ENCODE results near the gene AIP.

The AIP gene

DNA sequence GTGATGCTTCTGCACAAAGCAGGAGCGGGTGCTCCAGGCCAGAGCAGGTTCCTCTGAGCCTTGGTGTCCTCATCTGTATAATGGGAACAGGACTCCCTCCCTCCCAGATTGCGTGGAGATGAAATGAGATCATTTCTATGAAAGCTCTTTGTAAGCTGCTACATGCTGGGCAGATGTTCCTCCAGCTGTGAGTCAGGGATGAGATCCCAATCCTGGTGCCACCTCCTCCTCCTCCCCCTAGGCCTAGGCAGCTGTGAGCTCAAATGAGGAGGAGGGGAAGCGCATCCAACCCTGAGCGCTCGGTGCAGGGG, 47.4 kb downstream of the AIP start:
- no peaks in the 10 kb centered on the region for H3K4me1 ChIP-seq (ENCODE audit: control insufficient read depth, insufficient read depth, low read length)
- H3K27ac ChIP-seq (ENCODE audit: low read depth, low read length), result no peak overlapping the region

GRCh38 chr11:67532889-67533288, 50.1 kb downstream of the AIP start:
- no peaks in the 10 kb centered on the region for H3K4me1 ChIP-seq (ENCODE audit: control insufficient read depth, insufficient read depth, low read length)
- no peak overlapping the region for H3K27ac ChIP-seq (ENCODE audit: low read depth, low read length)
- H3K36me3 ChIP-seq (ENCODE audit: control insufficient read depth, insufficient read depth, low read length), result no peaks in the 10 kb centered on the region
- H3K27me3 ChIP-seq (ENCODE audit: control insufficient read depth, insufficient read depth, low read length), result no peaks in the 10 kb centered on the region
- H3K4me3 ChIP-seq (ENCODE audit: low read depth, low read length), result no peak overlapping the region
- H3K9me3 ChIP-seq (ENCODE audit: control insufficient read depth, insufficient read depth, low read length), result peaks cover 17% of the 10 kb centered on the region
- no peak overlapping the region for H3K9ac ChIP-seq (ENCODE audit: low read depth, low read length)

More for the DNA sequence above, 47.4 kb downstream of the AIP start:
- Histone ChIP-seq H3K9me3 (ENCODE audit: control insufficient read depth, insufficient read depth, low read length) (peaks cover 17% of the 10 kb centered on the region), H3K4me3 (ENCODE audit: low read depth, low read length) (no peak overlapping the region), H3K36me3 (ENCODE audit: control insufficient read depth, insufficient read depth, low read length) (no peaks in the 10 kb centered on the region), H3K9ac (ENCODE audit: low read depth, low read length) (no peak overlapping the region), H3K27me3 (ENCODE audit: control insufficient read depth, insufficient read depth, low read length) (no peaks in the 10 kb centered on the region)

- Histone ChIP-seq H3K27ac (ENCODE audit: low read depth, low read length) (no peak overlapping the region), H3K36me3 (ENCODE audit: control insufficient read depth, insufficient read depth, low read length) (no peaks in the 10 kb centered on the region), H3K9ac (ENCODE audit: low read depth, low read length) (no peak overlapping the region), H3K27me3 (ENCODE audit: control insufficient read depth, insufficient read depth, low read length) (no peaks in the 10 kb centered on the region), H3K4me3 (ENCODE audit: low read depth, low read length) (no peak overlapping the region), H3K9me3 (ENCODE audit: control insufficient read depth, insufficient read depth, low read length) (peaks cover 17% of the 10 kb centered on the region), H3K4me1 (ENCODE audit: control insufficient read depth, insufficient read depth, low read length) (no peaks in the 10 kb centered on the region)
These were observed 51.3 kb downstream of the AIP start for GRCh38 chr11:67534070-67534679.

GRCh38 chr11:67535561-67535960, 52.7 kb downstream of the AIP start:
- Histone ChIP-seq H3K9ac (ENCODE audit: low read depth, low read length) (no peak overlapping the region), H3K27me3 (ENCODE audit: control insufficient read depth, insufficient read depth, low read length) (no peaks in the 10 kb centered on the region), H3K27ac (ENCODE audit: low read depth, low read length) (no peak overlapping the region), H3K36me3 (ENCODE audit: control insufficient read depth, insufficient read depth, low read length) (no peaks in the 10 kb centered on the region), H3K9me3 (ENCODE audit: control insufficient read depth, insufficient read depth, low read length) (peaks cover 17% of the 10 kb centered on the region), H3K4me3 (ENCODE audit: low read depth, low read length) (no peak overlapping the region), H3K4me1 (ENCODE audit: control insufficient read depth, insufficient read depth, low read length) (no peaks in the 10 kb centered on the region)

DNA sequence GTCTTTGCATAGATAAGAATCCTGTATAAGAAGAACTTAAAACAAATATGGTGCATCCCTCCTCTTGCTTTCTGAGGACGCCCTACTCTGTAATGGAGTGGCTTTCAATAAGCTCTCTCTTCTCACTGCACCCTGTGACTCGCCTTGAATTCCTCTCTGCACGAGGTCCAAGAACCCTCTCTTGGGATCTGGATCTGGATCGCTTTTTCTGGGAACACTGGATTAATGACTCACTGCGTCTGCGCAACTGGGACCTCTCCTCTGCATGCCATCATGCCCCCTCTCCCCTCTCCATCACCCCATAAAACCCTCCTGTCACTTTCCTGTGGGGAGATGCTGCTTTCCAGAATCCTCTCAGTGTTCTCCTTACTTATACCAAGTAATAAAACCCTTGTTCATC, 55.5 kb downstream of the AIP start:
- no peaks in the 10 kb centered on the region for H3K27me3 ChIP-seq (ENCODE audit: control insufficient read depth, insufficient read depth, low read length)
- H3K9ac ChIP-seq (ENCODE audit: low read depth, low read length), result no peak overlapping the region

GRCh38 chr11:67538823-67539505, 56.1 kb downstream of the AIP start:
- no peaks in the 10 kb centered on the region for H3K27me3 ChIP-seq (ENCODE audit: control insufficient read depth, insufficient read depth, low read length)
- no peak overlapping the region for H3K4me3 ChIP-seq (ENCODE audit: low read depth, low read length)
- no peak overlapping the region for H3K27ac ChIP-seq (ENCODE audit: low read depth, low read length)
- peaks cover 8% of the 10 kb centered on the region for H3K9me3 ChIP-seq (ENCODE audit: control insufficient read depth, insufficient read depth, low read length)
- H3K36me3 ChIP-seq (ENCODE audit: control insufficient read depth, insufficient read depth, low read length), result no peaks in the 10 kb centered on the region
- H3K4me1 ChIP-seq (ENCODE audit: control insufficient read depth, insufficient read depth, low read length), result no peaks in the 10 kb centered on the region
- H3K9ac ChIP-seq (ENCODE audit: low read depth, low read length), result no peak overlapping the region

More for the DNA sequence above, 55.5 kb downstream of the AIP start:
- H3K36me3 ChIP-seq (ENCODE audit: control insufficient read depth, insufficient read depth, low read length), result no peaks in the 10 kb centered on the region
- H3K4me3 ChIP-seq (ENCODE audit: low read depth, low read length), result no peak overlapping the region
- peaks cover 14% of the 10 kb centered on the region for H3K9me3 ChIP-seq (ENCODE audit: control insufficient read depth, insufficient read depth, low read length)
- no peak overlapping the region for H3K27ac ChIP-seq (ENCODE audit: low read depth, low read length)
- no peaks in the 10 kb centered on the region for H3K4me1 ChIP-seq (ENCODE audit: control insufficient read depth, insufficient read depth, low read length)

- Histone ChIP-seq H3K27me3 (ENCODE audit: control insufficient read depth, insufficient read depth, low read length) (no peaks in the 10 kb centered on the region), H3K9me3 (ENCODE audit: control insufficient read depth, insufficient read depth, low read length) (peaks cover 4% of the 10 kb centered on the region), H3K36me3 (ENCODE audit: control insufficient read depth, insufficient read depth, low read length) (no peaks in the 10 kb centered on the region), H3K27ac (ENCODE audit: low read depth, low read length) (no peak overlapping the region), H3K4me3 (ENCODE audit: low read depth, low read length) (no peak overlapping the region), H3K4me1 (ENCODE audit: control insufficient read depth, insufficient read depth, low read length) (no peaks in the 10 kb centered on the region), H3K9ac (ENCODE audit: low read depth, low read length) (no peak overlapping the region)
These were observed 56.7 kb downstream of the AIP start for GRCh38 chr11:67539550-67539949.

Measured in HUES48 (cell line).